Stimulated activated CD4-positive, alpha-beta T cell treated with anti-CD3 and anti-CD28 coated beads, Interleukin-4, amount 100 ng/mL, for 48 hours (primary cell): ENCODE results near the gene GFOD1.

Experiments
- DNase-seq, 2 donors: peaks; one replicate each; pipeline ENCODE4 v3.0.0-alpha.2; 2020; ENCODE audit warnings: low read depth in 2 of 2

The GFOD1 gene

GRCh38 chr6:13485923-13486562 is 1.4 kb downstream of the GFOD1 start:
- peak in 1 of 2 donors; percentile 30 for DNase-seq

- DNase-seq, result no peak
Observed at GRCh38 chr6:13485303-13485702, 2.1 kb downstream of the GFOD1 start.

GRCh38 chr6:13484827-13485226 is 2.6 kb downstream of the GFOD1 start:
- no peak for DNase-seq

- DNase-seq, result no peak
Observed at GRCh38 chr6:13484138-13484708, 3.2 kb downstream of the GFOD1 start.

GRCh38 chr6:13480631-13481501 is 6.5 kb downstream of the GFOD1 start:
- DNase-seq, result no peak

GRCh38 chr6:13479971-13480434 is 7.4 kb downstream of the GFOD1 start:
- no peak for DNase-seq

- DNase-seq, result no peak
Observed at GRCh38 chr6:13479206-13479800, 8.1 kb downstream of the GFOD1 start.

- DNase-seq, result no peak
Observed at GRCh38 chr6:13478525-13478966, 8.9 kb downstream of the GFOD1 start.

GRCh38 chr6:13474787-13475186 is 12.6 kb downstream of the GFOD1 start:
- no peak for DNase-seq

- no peak for DNase-seq
Observed at GRCh38 chr6:13474360-13474759, 13.0 kb downstream of the GFOD1 start.

- no peak for DNase-seq
Observed at GRCh38 chr6:13473768-13474165, 13.6 kb downstream of the GFOD1 start.

- no peak for DNase-seq
Observed at GRCh38 chr6:13472976-13473767, 14.2 kb downstream of the GFOD1 start.

GRCh38 chr6:13472099-13472498 is 15.3 kb downstream of the GFOD1 start:
- no peak for DNase-seq

- no peak for DNase-seq
Observed at GRCh38 chr6:13471184-13471583, 16.2 kb downstream of the GFOD1 start.

GRCh38 chr6:13470238-13471140 is 16.9 kb downstream of the GFOD1 start:
- no peak for DNase-seq

GRCh38 chr6:13469693-13470092 is 17.7 kb downstream of the GFOD1 start:
- DNase-seq, result no peak

- DNase-seq, result no peak
Observed at GRCh38 chr6:13468839-13469238, 18.6 kb downstream of the GFOD1 start.

GRCh38 chr6:13467216-13467600 is 20.2 kb downstream of the GFOD1 start:
- no peak for DNase-seq

GRCh38 chr6:13466304-13467215 is 20.8 kb downstream of the GFOD1 start:
- peak in 1 of 2 donors; percentile 53 for DNase-seq
